Smooth muscle cell (in vitro differentiated cells): Measurements from ENCODE around the gene EFR3B. TPM values are rescaled to one million over a fixed set of nuclear protein-coding genes. Genes with fewer than 3 reads are reported as not detected.

Source experiments
- DNase-seq: peaks from one replicate; lab custom pipeline; 2025; ENCODE audit not compliant: unreplicated experiment; lab: John Stamatoyannopoulos, UW
- H2AFZ ChIP-seq: fragments of 200-600 bp; sonication (generic); 2 replicates; pipeline ENCODE4 v1.6.0; 2016; ENCODE audit warnings: antibody characterized with exemption, low read depth, mild to moderate bottlenecking
- H3F3A ChIP-seq: fragments of 200-600 bp; sonication (generic); 2 replicates; pipeline ENCODE4 v1.6.0; 2017; ENCODE audit warnings: antibody characterized with exemption, low read depth
- H3K27ac ChIP-seq: fragments of 200-600 bp; sonication (generic); 2 replicates; pipeline ENCODE4 v1.5.1; 2016; ENCODE audit warnings: low read depth, mild to moderate bottlenecking
- H3K27me3 ChIP-seq: fragments of 200-600 bp; sonication (generic); 2 replicates; pipeline ENCODE4 v1.6.1; 2016; ENCODE audit warnings: low read depth, mild to moderate bottlenecking
- H3K36me3 ChIP-seq: fragments of 200-600 bp; sonication (generic); 2 replicates; pipeline ENCODE4 v1.5.1; 2016; ENCODE audit warnings: low read depth
- H3K4me1 ChIP-seq: fragments of 200-600 bp; sonication (generic); 2 replicates; pipeline ENCODE4 v1.5.1; 2016; ENCODE audit warnings: low read depth
- H3K4me2 ChIP-seq: fragments of 200-600 bp; sonication (generic); 2 replicates; pipeline ENCODE4 v1.6.0; 2016; ENCODE audit warnings: mild to moderate bottlenecking
- H3K4me3 ChIP-seq: fragments of 200-600 bp; sonication (generic); 2 replicates; pipeline ENCODE4 v1.5.1; 2016; ENCODE audit warnings: mild to moderate bottlenecking
- H3K79me2 ChIP-seq: fragments of 200-600 bp; sonication (generic); 2 replicates; pipeline ENCODE4 v1.6.0; 2016; ENCODE audit warnings: low read depth, mild to moderate bottlenecking
- H3K9ac ChIP-seq: fragments of 200-600 bp; sonication (generic); 2 replicates; pipeline ENCODE4 v1.6.0; 2016; ENCODE audit warnings: low read depth
- H3K9me3 ChIP-seq: fragments of 200-600 bp; sonication (generic); replicated peaks from 2 replicates; pipeline ENCODE4 v1.5.1; 2016; ENCODE audit warnings: low read depth
- H4K20me1 ChIP-seq: fragments of 200-600 bp; sonication (generic); 2 replicates; pipeline ENCODE4 v1.6.0; 2016; ENCODE audit warnings: low read depth
- WGBS: methylation state at CpG from one replicate; pipeline ENCODE4 v1.1.7; 2016; ENCODE audit warnings: low lambda C conversion rate; 5-methylcytosine and 5-hydroxymethylcytosine counted together
- polyA plus RNA-seq: library from polyadenylated mRNA; unstranded; fragments of >200 nt; fragmentation: Nextera tagmentation; extraction: Ambion mirVana; gene quantifications from 2 replicates; pipeline ENCODE4 v1.2.1, GENCODE V29; 2016
- total RNA-seq: library from RNA; depleted of rRNA; stranded (reverse); fragments of >200 nt; gene quantifications from 2 replicates; pipeline ENCODE4 v1.2.3, GENCODE V29; 2014
- TF ChIP-seq, protein P1 (sequence below): fragments of 200-600 bp; sonication (generic); IDR thresholded peaks from 2 replicates; pipeline ENCODE4 v1.5.1; 2017; ENCODE audit warnings: borderline replicate concordance, mild to moderate bottlenecking, antibody characterized with exemption; ENCODE audit not compliant: insufficient read depth, poor library complexity, severe bottlenecking

EFR3B gene
- total and polyA plus RNA-seq, 2 experiments from 2014 or later = 4.0 to 5.2 TPM

DNA sequence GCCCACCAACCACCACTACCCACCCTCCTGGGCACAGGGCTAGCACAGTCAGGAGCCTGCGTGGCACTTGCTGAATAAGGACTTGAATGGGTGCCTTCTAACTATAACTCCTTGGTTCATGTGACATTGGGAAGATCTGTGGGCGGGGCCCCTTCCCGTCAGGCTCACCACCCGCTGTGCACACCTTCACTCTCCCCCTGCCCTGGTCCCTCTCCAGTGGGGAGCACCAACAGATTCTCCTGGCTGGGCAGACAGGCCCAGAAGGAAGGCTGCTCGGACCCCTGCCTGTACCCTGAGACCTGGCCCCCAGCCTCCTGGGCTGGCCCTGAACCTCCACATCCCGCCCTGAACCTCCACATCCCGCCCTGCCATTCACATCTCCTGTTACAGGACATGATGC, 159.9 kb downstream of the EFR3B start:
- no peak overlapping the region for H3K9ac ChIP-seq
- H3K27ac ChIP-seq = no peak overlapping the region
- H2AFZ ChIP-seq = no peak overlapping the region
- WGBS = 96% methylated on average over 5 of the region's 7 CpGs
- H3F3A ChIP-seq = no peaks in the 10 kb centered on the region
- H3K36me3 ChIP-seq = no peaks in the 10 kb centered on the region
- H3K4me2 ChIP-seq = no peak overlapping the region
- H4K20me1 ChIP-seq = no peaks in the 10 kb centered on the region
- no peaks in the 10 kb centered on the region for H3K79me2 ChIP-seq
- H3K9me3 ChIP-seq = no peaks in the 10 kb centered on the region
- no peak overlapping the region for H3K4me3 ChIP-seq
- TF ChIP-seq, protein P1, sequence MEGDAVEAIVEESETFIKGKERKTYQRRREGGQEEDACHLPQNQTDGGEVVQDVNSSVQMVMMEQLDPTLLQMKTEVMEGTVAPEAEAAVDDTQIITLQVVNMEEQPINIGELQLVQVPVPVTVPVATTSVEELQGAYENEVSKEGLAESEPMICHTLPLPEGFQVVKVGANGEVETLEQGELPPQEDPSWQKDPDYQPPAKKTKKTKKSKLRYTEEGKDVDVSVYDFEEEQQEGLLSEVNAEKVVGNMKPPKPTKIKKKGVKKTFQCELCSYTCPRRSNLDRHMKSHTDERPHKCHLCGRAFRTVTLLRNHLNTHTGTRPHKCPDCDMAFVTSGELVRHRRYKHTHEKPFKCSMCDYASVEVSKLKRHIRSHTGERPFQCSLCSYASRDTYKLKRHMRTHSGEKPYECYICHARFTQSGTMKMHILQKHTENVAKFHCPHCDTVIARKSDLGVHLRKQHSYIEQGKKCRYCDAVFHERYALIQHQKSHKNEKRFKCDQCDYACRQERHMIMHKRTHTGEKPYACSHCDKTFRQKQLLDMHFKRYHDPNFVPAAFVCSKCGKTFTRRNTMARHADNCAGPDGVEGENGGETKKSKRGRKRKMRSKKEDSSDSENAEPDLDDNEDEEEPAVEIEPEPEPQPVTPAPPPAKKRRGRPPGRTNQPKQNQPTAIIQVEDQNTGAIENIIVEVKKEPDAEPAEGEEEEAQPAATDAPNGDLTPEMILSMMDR = no peak
- no peaks in the 10 kb centered on the region for H3K4me1 ChIP-seq
- H3K27me3 ChIP-seq = no peaks in the 10 kb centered on the region
- no peak for DNase-seq

DNA sequence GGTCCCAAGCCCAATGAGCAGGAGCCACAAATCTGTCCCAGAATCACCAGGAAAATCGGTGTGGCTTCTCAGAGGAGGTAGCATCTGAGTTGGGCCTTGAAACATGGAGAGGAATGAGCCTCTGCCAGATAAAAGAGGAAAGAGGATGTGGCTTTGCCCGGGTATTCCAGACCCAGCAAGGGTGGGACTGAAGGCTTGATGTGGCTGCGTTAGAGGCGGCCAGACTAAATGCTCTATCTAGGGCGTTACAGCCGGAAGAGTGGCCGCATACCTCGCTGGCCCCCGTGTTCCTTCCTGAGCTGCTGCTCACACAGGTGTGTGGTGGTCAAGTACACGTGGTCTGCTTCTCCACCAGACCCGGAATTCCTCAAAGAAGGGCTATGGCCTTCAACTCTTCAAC, 160.4 kb downstream of the EFR3B start:
- Histone ChIP-seq H3K4me1 (no peaks in the 10 kb centered on the region), H4K20me1 (no peaks in the 10 kb centered on the region), H3K4me2 (no peak overlapping the region), H3K9ac (no peak overlapping the region), H2AFZ (no peak overlapping the region), H3F3A (no peaks in the 10 kb centered on the region), H3K27me3 (no peaks in the 10 kb centered on the region), H3K27ac (no peak overlapping the region), H3K36me3 (no peaks in the 10 kb centered on the region), H3K4me3 (no peak overlapping the region), H3K9me3 (no peaks in the 10 kb centered on the region), H3K79me2 (no peaks in the 10 kb centered on the region)
- WGBS = 93% methylated on average over 11 of the region's 11 CpGs
- TF ChIP-seq, protein P1 = no peak
- no peak for DNase-seq

DNA sequence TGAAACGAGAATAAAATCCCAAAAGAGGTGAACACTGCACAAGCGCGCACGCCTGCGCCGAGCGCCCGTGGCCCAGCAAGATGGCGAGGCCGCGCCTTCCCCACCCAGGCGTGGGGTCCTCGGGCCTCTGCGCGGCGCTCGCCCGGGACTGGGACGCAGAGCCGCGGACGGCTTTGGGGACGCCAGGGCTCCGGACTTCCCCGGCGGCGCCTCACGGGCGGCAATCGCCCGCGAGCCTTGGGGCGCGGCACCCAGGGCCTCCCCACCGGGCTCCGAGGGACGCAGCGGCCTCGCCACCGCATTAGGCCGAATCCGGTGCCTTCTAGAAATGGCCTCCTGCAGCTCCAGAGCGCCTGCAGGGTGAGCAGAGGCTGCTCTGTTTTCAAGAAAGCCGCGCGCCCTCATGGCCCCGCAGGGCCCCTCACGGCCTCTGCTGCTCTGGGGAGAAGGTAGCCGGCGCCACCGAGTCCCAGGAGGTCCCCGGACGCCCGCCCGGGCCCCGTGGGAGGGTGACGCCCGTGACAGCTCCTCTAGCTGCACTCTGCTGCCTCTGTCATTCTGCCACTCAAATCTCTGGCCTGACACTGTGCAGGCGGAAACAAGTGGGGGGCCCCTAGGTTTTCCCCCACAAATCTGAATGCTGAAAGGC, 162.4 kb downstream of the EFR3B start:
- no peaks in the 10 kb centered on the region for H4K20me1 ChIP-seq
- H3K4me1 ChIP-seq = no peaks in the 10 kb centered on the region
- H3K9ac ChIP-seq = no peak overlapping the region
- WGBS = 63% methylated on average over 53 of the region's 59 CpGs
- H2AFZ ChIP-seq = peak overlapping the region; percentile 58
- H3K4me3 ChIP-seq = peak overlapping the region; percentile 30
- no peak overlapping the region for H3K27ac ChIP-seq
- H3K79me2 ChIP-seq = no peaks in the 10 kb centered on the region
- no peaks in the 10 kb centered on the region for H3K9me3 ChIP-seq
- peak overlapping the region; percentile 69 for H3K4me2 ChIP-seq
- no peaks in the 10 kb centered on the region for H3F3A ChIP-seq
- no peak for DNase-seq
- no peaks in the 10 kb centered on the region for H3K27me3 ChIP-seq
- H3K36me3 ChIP-seq = no peaks in the 10 kb centered on the region
- TF ChIP-seq, protein P1 = no peak

DNA sequence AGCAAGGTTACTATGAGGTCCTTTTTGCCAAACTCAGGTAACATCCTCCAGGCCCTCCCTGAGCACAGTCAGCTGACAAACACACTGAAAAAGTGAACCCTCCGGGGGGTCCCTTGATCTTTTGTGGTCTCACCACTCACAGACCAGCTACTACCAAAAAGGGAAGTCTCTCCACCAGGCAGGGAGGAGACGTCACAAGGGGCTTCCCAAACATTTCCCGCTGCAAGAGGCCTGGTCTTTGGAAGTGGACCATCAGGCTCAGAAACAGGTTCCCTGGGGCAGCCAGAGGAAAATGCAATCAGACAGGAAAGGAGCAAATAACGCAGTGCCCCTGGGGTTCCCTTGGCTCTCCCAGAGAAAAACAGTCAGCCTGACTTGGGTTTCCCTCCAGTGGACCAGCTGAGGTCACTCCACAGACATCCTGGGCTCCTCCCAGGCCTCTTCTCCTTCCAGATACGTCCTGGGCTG, 165.2 kb downstream of the EFR3B start:
- Histone ChIP-seq H3K4me3 (no peak overlapping the region), H3K9me3 (no peaks in the 10 kb centered on the region), H3K79me2 (no peaks in the 10 kb centered on the region), H3K36me3 (no peaks in the 10 kb centered on the region), H4K20me1 (no peaks in the 10 kb centered on the region), H3F3A (no peaks in the 10 kb centered on the region), H2AFZ (no peak overlapping the region), H3K4me1 (no peaks in the 10 kb centered on the region), H3K27me3 (no peaks in the 10 kb centered on the region), H3K4me2 (no peak overlapping the region), H3K27ac (no peak overlapping the region), H3K9ac (no peak overlapping the region)
- no peak for DNase-seq
- TF ChIP-seq, protein P1 = no peak
- 76% methylated on average over 5 of the region's 5 CpGs for WGBS
